WTC11 (cell line): Measurements from ENCODE around the gene AKR1B15. TPM values are rescaled to one million over a fixed set of nuclear protein-coding genes. Genes with fewer than 3 reads are reported as not detected.

Experiments
- ATAC-seq: fragments of 200-7000 bp; cut with Tn5 transposase; 2 replicates; pipeline ENCODE4 v1.10.0; 2021; ENCODE audit warnings: mild to moderate bottlenecking, moderate library complexity
- CTCF ChIA-PET: fragments of 300-600 bp; sonication (Branson Sonifier 250); formaldehyde crosslinking; loops from one replicate; lab custom pipeline; 2021; ENCODE audit warnings: antibody characterized with exemption; lab: Charles Lee
- POLR2A ChIA-PET: fragments of 350-600 bp; sonication (Branson Sonifier 250); formaldehyde crosslinking; loops from one replicate; lab custom pipeline; 2021; ENCODE audit warnings: antibody characterized with exemption; lab: Charles Lee
- DNase-seq: peaks from one replicate; pipeline ENCODE4 v3.0.0; 2021; ENCODE audit warnings: low spot score
- H3K27ac Mint-ChIP-seq: 2 replicates; pipeline ENCODE4 v1.8.0; 2021; ENCODE audit warnings: mixed read lengths
- H3K27me3 Mint-ChIP-seq: 2 replicates; pipeline ENCODE4 v1.8.0; 2021; ENCODE audit warnings: low read depth, mild to moderate bottlenecking, moderate library complexity, mixed read lengths
- H3K36me3 Mint-ChIP-seq: 2 replicates; pipeline ENCODE4 v1.8.0; 2021; ENCODE audit warnings: mixed read lengths
- H3K4me1 Mint-ChIP-seq: 2 replicates; pipeline ENCODE4 v1.8.0; 2022; ENCODE audit warnings: mixed read lengths
- H3K4me3 Mint-ChIP-seq: 2 replicates; pipeline ENCODE4 v1.8.0; 2021; ENCODE audit warnings: mild to moderate bottlenecking, moderate library complexity, mixed read lengths
- H3K9me3 Mint-ChIP-seq: 2 replicates; pipeline ENCODE4 v1.8.0; 2021; ENCODE audit warnings: mixed read lengths
- ELF4 ChIP-seq: sonication (generic); formaldehyde crosslinking; IDR thresholded peaks from 2 replicates; pipeline ENCODE4 v1.8.1; 2022; ENCODE audit warnings: low read depth, mild to moderate bottlenecking, moderate library complexity, missing genetic modification reagents
- FOXK1 ChIP-seq: sonication (generic); formaldehyde crosslinking; IDR thresholded peaks from 2 replicates; pipeline ENCODE4 v1.8.0; 2022; ENCODE audit warnings: mild to moderate bottlenecking, moderate library complexity, missing genetic modification reagents
- GTF2I ChIP-seq: fragments of 250-450 bp; sonication (Bioruptor Pico); conservative IDR thresholded peaks from 2 replicates; pipeline ENCODE4 v1.4.0; 2021; ENCODE audit warnings: mild to moderate bottlenecking
- NFATC4 ChIP-seq: fragments of 250-450 bp; sonication (Bioruptor Pico); IDR thresholded peaks from 2 replicates; pipeline ENCODE4 v1.9.0; 2021; ENCODE audit warnings: mild to moderate bottlenecking
- NR1H2 ChIP-seq: sonication (generic); formaldehyde crosslinking; IDR thresholded peaks from 2 replicates; pipeline ENCODE4 v1.9.0; 2021; ENCODE audit warnings: mild to moderate bottlenecking, moderate library complexity, missing genetic modification reagents
- RELA ChIP-seq: sonication (generic); formaldehyde crosslinking; IDR thresholded peaks from 2 replicates; pipeline ENCODE4 v1.8.1; 2022; ENCODE audit warnings: missing genetic modification reagents, mild to moderate bottlenecking, borderline replicate concordance
- RORB ChIP-seq: fragments of 250-450 bp; sonication (Bioruptor Pico); IDR thresholded peaks from 2 replicates; pipeline ENCODE4 v1.9.0; 2021; ENCODE audit warnings: mild to moderate bottlenecking
- TEAD4 ChIP-seq: sonication (generic); formaldehyde crosslinking; IDR thresholded peaks from 2 replicates; pipeline ENCODE4 v1.8.0; 2022; ENCODE audit warnings: mild to moderate bottlenecking, missing genetic modification reagents
- ZNF138 ChIP-seq: sonication (generic); formaldehyde crosslinking; conservative IDR thresholded peaks from 2 replicates; pipeline ENCODE4 v1.8.1; 2022; ENCODE audit warnings: mild to moderate bottlenecking, moderate library complexity, missing genetic modification reagents
- ZNF423 ChIP-seq: fragments of 250-450 bp; sonication (Bioruptor Pico); IDR thresholded peaks from 2 replicates; pipeline ENCODE4 v2.1.2; 2022; ENCODE audit warnings: mild to moderate bottlenecking, moderate library complexity
- total RNA-seq: library from RNA; stranded (reverse); gene quantifications from 3 replicates; pipeline ENCODE4 v1.2.3, GENCODE V29; 2021
- TF ChIP-seq, protein P1 (sequence below): sonication (generic); formaldehyde crosslinking; IDR thresholded peaks from 2 replicates; pipeline ENCODE4 v1.8.0; 2022; ENCODE audit warnings: mild to moderate bottlenecking, missing genetic modification reagents
- TF ChIP-seq, protein P2 (sequence below): sonication (generic); formaldehyde crosslinking; IDR thresholded peaks from 2 replicates; pipeline ENCODE4 v1.8.1; 2023; ENCODE audit warnings: mild to moderate bottlenecking, moderate library complexity, missing genetic modification reagents
- TF ChIP-seq, protein P3 (sequence below): fragments of 250-450 bp; sonication (Bioruptor Pico); IDR thresholded peaks from 2 replicates; pipeline ENCODE4 v1.9.0; 2021; ENCODE audit warnings: moderate library complexity, mild to moderate bottlenecking, inconsistent platforms, borderline replicate concordance
- TF ChIP-seq, protein P4 (sequence below): fragments of 250-450 bp; sonication (Bioruptor Pico); IDR thresholded peaks from 2 replicates; pipeline ENCODE4 v1.9.0; 2021; ENCODE audit warnings: mild to moderate bottlenecking, borderline replicate concordance
- TF ChIP-seq, protein P5 (sequence below): sonication (generic); formaldehyde crosslinking; IDR thresholded peaks from 2 replicates; pipeline ENCODE4 v1.8.1; 2023; ENCODE audit warnings: mild to moderate bottlenecking, missing genetic modification reagents, borderline replicate concordance
- TF ChIP-seq, protein P6 (sequence below): sonication (generic); formaldehyde crosslinking; IDR thresholded peaks from 2 replicates; pipeline ENCODE4 v1.8.1; 2022; ENCODE audit warnings: low read depth, mild to moderate bottlenecking, moderate library complexity, missing genetic modification reagents, borderline replicate concordance
- TF ChIP-seq, protein P7 (sequence below): sonication (generic); formaldehyde crosslinking; IDR thresholded peaks from 2 replicates; pipeline ENCODE4 v1.8.1; 2023; ENCODE audit warnings: mild to moderate bottlenecking, missing genetic modification reagents, moderate library complexity

AKR1B15 gene
- total RNA-seq, 1 experiment from 2014 or later, result not detected

DNA sequence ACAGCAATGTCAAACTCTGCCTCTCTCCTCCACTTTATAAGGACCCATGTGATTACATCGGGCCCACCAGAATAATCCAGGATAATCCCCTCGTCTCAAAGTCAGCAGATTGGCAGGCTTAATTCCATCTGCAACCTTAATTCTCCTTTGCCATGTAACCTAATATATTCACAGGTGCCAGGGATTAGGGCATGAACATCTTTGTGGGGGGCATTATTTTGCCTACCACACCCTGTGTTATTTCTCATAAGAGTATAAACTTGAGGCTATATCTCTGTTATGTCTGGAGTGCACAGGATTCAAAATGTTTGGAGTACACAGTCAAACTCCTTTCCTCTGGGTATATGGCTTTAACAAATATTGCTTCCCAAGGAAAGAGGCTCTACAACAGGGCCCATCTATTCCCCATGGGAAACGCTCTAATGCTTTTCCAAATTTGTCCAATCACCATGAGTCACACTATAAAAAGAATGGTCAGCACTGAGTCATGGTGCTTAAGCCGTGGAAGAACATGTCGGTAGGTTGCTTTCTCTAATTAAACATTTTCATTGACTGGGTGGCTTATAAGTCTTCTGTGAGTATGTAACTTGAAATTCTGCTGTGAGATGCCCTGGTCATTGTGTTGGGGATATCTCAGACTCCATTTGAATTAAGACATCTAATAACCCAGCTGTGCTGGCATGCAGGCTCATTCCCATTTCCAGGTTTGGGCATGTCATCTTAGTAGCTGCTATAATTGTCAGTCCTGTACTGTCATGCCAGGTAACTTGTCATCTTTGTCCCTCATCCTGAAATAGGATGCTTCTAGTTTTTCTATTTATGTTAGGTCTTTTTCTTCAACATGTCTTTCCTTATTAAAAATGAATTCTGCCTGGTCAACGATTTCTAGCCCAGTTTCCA lies 33.1 kb upstream of the AKR1B15 start:
- H3K27ac Mint-ChIP-seq, result no peak overlapping the region
- POLR2A ChIA-PET, result no interaction called here
- CTCF ChIA-PET, result interaction anchor here (1.4 to 2.1 kb wide), 4 partner anchors 32 to 83 kb away, joined by 7 to 24 read pairs (median 12); partner anchors contain the start of gene AKR1B15

More for the DNA sequence above, 33.1 kb upstream of the AKR1B15 start:
- TF ChIP-seq NR1H2 (CRISPR knock-in tag), result no peak
- TF ChIP-seq FOXK1 (CRISPR knock-in tag), result no peak
- no peak for TF ChIP-seq ZNF138 (CRISPR knock-in tag)
- no peak for TF ChIP-seq GTF2I (CRISPR knock-in tag)
- TF ChIP-seq TEAD4, result no peak
- TF ChIP-seq, protein P1, sequence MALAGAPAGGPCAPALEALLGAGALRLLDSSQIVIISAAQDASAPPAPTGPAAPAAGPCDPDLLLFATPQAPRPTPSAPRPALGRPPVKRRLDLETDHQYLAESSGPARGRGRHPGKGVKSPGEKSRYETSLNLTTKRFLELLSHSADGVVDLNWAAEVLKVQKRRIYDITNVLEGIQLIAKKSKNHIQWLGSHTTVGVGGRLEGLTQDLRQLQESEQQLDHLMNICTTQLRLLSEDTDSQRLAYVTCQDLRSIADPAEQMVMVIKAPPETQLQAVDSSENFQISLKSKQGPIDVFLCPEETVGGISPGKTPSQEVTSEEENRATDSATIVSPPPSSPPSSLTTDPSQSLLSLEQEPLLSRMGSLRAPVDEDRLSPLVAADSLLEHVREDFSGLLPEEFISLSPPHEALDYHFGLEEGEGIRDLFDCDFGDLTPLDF (CRISPR knock-in tag), result no peak
- TF ChIP-seq, protein P2, sequence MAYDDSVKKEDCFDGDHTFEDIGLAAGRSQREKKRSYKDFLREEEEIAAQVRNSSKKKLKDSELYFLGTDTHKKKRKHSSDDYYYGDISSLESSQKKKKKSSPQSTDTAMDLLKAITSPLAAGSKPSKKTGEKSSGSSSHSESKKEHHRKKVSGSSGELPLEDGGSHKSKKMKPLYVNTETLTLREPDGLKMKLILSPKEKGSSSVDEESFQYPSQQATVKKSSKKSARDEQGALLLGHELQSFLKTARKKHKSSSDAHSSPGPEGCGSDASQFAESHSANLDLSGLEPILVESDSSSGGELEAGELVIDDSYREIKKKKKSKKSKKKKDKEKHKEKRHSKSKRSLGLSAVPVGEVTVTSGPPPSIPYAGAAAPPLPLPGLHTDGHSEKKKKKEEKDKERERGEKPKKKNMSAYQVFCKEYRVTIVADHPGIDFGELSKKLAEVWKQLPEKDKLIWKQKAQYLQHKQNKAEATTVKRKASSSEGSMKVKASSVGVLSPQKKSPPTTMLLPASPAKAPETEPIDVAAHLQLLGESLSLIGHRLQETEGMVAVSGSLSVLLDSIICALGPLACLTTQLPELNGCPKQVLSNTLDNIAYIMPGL (CRISPR knock-in tag), result no peak
- TF ChIP-seq, protein P3, sequence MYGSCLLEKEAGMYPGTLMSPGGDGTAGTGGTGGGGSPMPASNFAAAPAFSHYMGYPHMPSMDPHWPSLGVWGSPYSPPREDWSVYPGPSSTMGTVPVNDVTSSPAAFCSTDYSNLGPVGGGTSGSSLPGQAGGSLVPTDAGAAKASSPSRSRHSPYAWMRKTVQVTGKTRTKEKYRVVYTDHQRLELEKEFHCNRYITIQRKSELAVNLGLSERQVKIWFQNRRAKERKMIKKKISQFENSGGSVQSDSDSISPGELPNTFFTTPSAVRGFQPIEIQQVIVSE (CRISPR knock-in tag), result no peak
- TF ChIP-seq, protein P4, sequence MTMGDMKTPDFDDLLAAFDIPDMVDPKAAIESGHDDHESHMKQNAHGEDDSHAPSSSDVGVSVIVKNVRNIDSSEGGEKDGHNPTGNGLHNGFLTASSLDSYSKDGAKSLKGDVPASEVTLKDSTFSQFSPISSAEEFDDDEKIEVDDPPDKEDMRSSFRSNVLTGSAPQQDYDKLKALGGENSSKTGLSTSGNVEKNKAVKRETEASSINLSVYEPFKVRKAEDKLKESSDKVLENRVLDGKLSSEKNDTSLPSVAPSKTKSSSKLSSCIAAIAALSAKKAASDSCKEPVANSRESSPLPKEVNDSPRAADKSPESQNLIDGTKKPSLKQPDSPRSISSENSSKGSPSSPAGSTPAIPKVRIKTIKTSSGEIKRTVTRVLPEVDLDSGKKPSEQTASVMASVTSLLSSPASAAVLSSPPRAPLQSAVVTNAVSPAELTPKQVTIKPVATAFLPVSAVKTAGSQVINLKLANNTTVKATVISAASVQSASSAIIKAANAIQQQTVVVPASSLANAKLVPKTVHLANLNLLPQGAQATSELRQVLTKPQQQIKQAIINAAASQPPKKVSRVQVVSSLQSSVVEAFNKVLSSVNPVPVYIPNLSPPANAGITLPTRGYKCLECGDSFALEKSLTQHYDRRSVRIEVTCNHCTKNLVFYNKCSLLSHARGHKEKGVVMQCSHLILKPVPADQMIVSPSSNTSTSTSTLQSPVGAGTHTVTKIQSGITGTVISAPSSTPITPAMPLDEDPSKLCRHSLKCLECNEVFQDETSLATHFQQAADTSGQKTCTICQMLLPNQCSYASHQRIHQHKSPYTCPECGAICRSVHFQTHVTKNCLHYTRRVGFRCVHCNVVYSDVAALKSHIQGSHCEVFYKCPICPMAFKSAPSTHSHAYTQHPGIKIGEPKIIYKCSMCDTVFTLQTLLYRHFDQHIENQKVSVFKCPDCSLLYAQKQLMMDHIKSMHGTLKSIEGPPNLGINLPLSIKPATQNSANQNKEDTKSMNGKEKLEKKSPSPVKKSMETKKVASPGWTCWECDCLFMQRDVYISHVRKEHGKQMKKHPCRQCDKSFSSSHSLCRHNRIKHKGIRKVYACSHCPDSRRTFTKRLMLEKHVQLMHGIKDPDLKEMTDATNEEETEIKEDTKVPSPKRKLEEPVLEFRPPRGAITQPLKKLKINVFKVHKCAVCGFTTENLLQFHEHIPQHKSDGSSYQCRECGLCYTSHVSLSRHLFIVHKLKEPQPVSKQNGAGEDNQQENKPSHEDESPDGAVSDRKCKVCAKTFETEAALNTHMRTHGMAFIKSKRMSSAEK (CRISPR knock-in tag), result no peak
- TF ChIP-seq ZNF423 (CRISPR knock-in tag), result no peak
- no peak for TF ChIP-seq RELA (CRISPR knock-in tag)
- TF ChIP-seq, protein P5, sequence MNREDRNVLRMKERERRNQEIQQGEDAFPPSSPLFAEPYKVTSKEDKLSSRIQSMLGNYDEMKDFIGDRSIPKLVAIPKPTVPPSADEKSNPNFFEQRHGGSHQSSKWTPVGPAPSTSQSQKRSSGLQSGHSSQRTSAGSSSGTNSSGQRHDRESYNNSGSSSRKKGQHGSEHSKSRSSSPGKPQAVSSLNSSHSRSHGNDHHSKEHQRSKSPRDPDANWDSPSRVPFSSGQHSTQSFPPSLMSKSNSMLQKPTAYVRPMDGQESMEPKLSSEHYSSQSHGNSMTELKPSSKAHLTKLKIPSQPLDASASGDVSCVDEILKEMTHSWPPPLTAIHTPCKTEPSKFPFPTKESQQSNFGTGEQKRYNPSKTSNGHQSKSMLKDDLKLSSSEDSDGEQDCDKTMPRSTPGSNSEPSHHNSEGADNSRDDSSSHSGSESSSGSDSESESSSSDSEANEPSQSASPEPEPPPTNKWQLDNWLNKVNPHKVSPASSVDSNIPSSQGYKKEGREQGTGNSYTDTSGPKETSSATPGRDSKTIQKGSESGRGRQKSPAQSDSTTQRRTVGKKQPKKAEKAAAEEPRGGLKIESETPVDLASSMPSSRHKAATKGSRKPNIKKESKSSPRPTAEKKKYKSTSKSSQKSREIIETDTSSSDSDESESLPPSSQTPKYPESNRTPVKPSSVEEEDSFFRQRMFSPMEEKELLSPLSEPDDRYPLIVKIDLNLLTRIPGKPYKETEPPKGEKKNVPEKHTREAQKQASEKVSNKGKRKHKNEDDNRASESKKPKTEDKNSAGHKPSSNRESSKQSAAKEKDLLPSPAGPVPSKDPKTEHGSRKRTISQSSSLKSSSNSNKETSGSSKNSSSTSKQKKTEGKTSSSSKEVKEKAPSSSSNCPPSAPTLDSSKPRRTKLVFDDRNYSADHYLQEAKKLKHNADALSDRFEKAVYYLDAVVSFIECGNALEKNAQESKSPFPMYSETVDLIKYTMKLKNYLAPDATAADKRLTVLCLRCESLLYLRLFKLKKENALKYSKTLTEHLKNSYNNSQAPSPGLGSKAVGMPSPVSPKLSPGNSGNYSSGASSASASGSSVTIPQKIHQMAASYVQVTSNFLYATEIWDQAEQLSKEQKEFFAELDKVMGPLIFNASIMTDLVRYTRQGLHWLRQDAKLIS (CRISPR knock-in tag), result no peak
- TF ChIP-seq, protein P6, sequence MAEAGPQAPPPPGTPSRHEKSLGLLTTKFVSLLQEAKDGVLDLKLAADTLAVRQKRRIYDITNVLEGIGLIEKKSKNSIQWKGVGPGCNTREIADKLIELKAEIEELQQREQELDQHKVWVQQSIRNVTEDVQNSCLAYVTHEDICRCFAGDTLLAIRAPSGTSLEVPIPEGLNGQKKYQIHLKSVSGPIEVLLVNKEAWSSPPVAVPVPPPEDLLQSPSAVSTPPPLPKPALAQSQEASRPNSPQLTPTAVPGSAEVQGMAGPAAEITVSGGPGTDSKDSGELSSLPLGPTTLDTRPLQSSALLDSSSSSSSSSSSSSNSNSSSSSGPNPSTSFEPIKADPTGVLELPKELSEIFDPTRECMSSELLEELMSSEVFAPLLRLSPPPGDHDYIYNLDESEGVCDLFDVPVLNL, result no peak
- TF ChIP-seq, protein P7, sequence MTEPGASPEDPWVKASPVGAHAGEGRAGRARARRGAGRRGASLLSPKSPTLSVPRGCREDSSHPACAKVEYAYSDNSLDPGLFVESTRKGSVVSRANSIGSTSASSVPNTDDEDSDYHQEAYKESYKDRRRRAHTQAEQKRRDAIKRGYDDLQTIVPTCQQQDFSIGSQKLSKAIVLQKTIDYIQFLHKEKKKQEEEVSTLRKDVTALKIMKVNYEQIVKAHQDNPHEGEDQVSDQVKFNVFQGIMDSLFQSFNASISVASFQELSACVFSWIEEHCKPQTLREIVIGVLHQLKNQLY, result no peak
- no peak for TF ChIP-seq RORB (CRISPR knock-in tag)
- TF ChIP-seq ELF4 (CRISPR knock-in tag), result no peak
- no peak for TF ChIP-seq NFATC4
- DNase-seq, result no peak
- no peaks in the 10 kb centered on the region for H3K36me3 Mint-ChIP-seq
- H3K9me3 Mint-ChIP-seq, result no peaks in the 10 kb centered on the region
- peaks cover 5% of the 10 kb centered on the region for H3K4me1 Mint-ChIP-seq
- H3K4me3 Mint-ChIP-seq, result no peak overlapping the region
- peaks cover 6% of the 10 kb centered on the region for H3K27me3 Mint-ChIP-seq
- no peak for ATAC-seq
